AG04450 (cell line): ENCODE results near the gene C3AR1. TPM values are rescaled to one million over a fixed set of nuclear protein-coding genes. Genes with fewer than 3 reads are reported as not detected.
"Not testable (repeated sequence)": the region's sequence is repeated elsewhere in the genome, so short reads cannot be mapped to it uniquely, and the experiment has no call there.

Experiments
- CTCF ChIA-PET: fragments of 300-600, 350-600 bp; formaldehyde crosslinking; extraction: SDS; loops from one replicate; lab custom pipeline; 2022; ENCODE audit warnings: antibody characterized with exemption, inconsistent platforms; lab: Charles Lee
- POLR2A ChIA-PET: fragments of 350-600 bp; formaldehyde crosslinking; extraction: SDS; loops from one replicate; lab custom pipeline; 2021; ENCODE audit warnings: antibody characterized with exemption, inconsistent platforms; lab: Yijun Ruan, JAX
- DNase-seq: peaks from one replicate; pipeline ENCODE4 v3.0.0-alpha.2; 2011; ENCODE audit warnings: low read depth, low spot score
- H3K27ac ChIP-seq: one replicate; pipeline ENCODE4 v1.5.1; 2012; ENCODE audit warnings: low read depth, low read length, control low read depth
- H3K27me3 ChIP-seq: one replicate; pipeline ENCODE4 v1.6.0; 2012; ENCODE audit warnings: low read length; ENCODE audit not compliant: control insufficient read depth, insufficient read depth
- H3K4me3 ChIP-seq: 2 replicates; pipeline ENCODE4 v1.5.1; 2011; ENCODE audit warnings: mild to moderate bottlenecking, low read depth, low read length, control low read depth
- H3K9me3 ChIP-seq: 2 replicates; pipeline ENCODE4 v1.5.1; 2012; ENCODE audit warnings: low read length; ENCODE audit not compliant: control insufficient read depth, insufficient read depth
- polyA plus RNA-seq: library from polyadenylated mRNA; depleted of rRNA; stranded (reverse); fragments of >200 nt; gene quantifications from 2 replicates; pipeline ENCODE4 v1.2.3, GENCODE V29; 2011
- TF ChIP-seq, protein P1 (sequence below): IDR thresholded peaks from 2 replicates; pipeline ENCODE4 v1.5.1; 2011; ENCODE audit warnings: low read depth, low read length, control low read depth, inconsistent platforms

The C3AR1 gene
- polyA plus RNA-seq, 1 experiment: 0.71 TPM

DNA sequence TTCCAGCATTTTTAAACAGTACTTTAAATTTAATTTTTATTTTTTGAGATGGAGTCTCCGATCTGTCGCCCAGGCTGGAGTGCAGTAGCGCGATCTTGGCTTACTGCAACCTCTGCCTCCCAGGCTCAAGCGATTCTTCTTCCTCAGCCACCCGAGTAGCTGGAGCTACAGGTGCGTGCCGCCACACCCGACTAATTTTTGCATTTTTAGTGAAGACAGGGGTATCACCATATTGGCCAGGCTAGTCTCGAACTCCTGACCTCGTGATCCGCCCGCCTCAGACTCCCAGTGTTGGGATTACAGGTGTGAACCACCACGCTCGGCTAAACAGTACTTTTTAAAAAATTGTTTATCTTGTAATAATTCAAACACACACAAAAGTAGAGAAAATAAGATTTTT is 37.9 kb downstream of the C3AR1 start:
- Histone ChIP-seq H3K4me3 (no peak overlapping the region), H3K27me3 (no peaks in the 10 kb centered on the region), H3K9me3 (no peaks in the 10 kb centered on the region), H3K27ac (no peak overlapping the region)
- ChIA-PET POLR2A (no interaction called here), CTCF (interaction anchor here (1.2 to 2.0 kb wide), 4 partner anchors 18 to 95 kb away, joined by 3 to 12 read pairs (median 6); no protein-coding TSS in a partner anchor)
- TF ChIP-seq, protein P1, sequence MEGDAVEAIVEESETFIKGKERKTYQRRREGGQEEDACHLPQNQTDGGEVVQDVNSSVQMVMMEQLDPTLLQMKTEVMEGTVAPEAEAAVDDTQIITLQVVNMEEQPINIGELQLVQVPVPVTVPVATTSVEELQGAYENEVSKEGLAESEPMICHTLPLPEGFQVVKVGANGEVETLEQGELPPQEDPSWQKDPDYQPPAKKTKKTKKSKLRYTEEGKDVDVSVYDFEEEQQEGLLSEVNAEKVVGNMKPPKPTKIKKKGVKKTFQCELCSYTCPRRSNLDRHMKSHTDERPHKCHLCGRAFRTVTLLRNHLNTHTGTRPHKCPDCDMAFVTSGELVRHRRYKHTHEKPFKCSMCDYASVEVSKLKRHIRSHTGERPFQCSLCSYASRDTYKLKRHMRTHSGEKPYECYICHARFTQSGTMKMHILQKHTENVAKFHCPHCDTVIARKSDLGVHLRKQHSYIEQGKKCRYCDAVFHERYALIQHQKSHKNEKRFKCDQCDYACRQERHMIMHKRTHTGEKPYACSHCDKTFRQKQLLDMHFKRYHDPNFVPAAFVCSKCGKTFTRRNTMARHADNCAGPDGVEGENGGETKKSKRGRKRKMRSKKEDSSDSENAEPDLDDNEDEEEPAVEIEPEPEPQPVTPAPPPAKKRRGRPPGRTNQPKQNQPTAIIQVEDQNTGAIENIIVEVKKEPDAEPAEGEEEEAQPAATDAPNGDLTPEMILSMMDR: no peak
- DNase-seq: no peak

DNA sequence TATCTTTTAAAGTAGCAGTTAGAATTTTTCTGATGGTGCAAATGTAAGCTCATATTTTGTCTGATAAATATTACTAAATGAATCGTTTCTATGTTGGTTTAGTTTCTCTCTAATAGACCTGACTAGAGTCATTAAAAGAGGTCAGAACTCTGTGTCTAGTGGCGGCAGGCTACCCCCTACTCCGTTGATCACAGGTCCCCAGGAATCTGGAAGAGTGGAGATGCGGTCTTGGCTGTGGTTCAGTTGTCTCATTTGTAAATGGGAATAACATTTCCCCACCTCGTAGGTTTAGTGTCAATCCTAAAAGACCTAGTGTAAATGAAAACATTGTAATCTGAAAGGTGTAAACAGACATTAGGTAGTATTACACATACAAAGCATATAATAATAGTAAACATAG is 38.3 kb downstream of the C3AR1 start:
- Histone ChIP-seq H3K9me3 (no peaks in the 10 kb centered on the region), H3K27ac (no peak overlapping the region), H3K4me3 (no peak overlapping the region), H3K27me3 (no peaks in the 10 kb centered on the region)
- POLR2A ChIA-PET: interaction anchor here (0.8 to 1.2 kb wide), 2 partner anchors 11 to 55 kb away, joined by 4 to 8 read pairs; no protein-coding TSS in a partner anchor
- TF ChIP-seq, protein P1: no peak
- CTCF ChIA-PET: interaction anchor here (1.2 to 2.0 kb wide), 4 partner anchors 18 to 94 kb away, joined by 3 to 12 read pairs (median 6); no protein-coding TSS in a partner anchor
- no peak for DNase-seq

DNA sequence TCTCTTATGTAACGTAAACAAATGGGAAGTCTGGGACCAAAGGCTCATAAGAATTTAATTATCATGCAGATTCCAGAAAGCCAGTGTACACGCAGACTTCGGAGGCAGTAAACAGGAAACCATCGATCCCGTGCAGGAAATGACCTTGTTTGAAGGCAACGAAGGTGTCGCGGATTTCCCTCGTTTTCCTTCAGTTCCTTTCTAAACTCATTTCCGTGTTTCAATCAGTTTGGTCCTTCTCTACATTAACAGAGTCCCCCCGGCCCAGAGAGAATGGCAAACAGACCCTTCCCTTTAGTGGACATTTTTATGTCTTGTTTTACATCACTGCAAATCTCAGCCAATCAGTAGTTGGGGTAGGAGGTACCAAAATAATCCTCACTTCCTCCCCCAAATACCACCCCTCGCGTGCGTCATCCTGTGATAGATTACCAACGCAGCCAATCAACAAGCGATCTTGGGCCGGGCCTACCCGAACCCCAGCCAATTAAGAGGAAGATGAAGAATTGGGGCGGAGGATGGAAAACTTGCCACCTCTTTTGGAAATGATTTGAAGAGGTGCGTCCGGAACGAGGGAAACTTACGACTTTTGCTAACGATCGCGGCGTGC is 39.8 kb downstream of the C3AR1 start:
- POLR2A ChIA-PET: interaction anchor here (0.9 to 1.2 kb wide), 3 partner anchors 12 to 93 kb away, joined by 3 to 8 read pairs (median 4); no protein-coding TSS in a partner anchor
- TF ChIP-seq, protein P1: no peak
- peak; percentile 97 for DNase-seq
- Histone ChIP-seq H3K4me3 (peak overlapping the region; percentile 81), H3K27me3 (no peaks in the 10 kb centered on the region), H3K9me3 (no peaks in the 10 kb centered on the region), H3K27ac (peak overlapping the region; percentile 100)
- CTCF ChIA-PET: interaction anchor here (0.7 to 2.0 kb wide), 4 partner anchors 19 to 166 kb away, joined by 3 to 12 read pairs (median 6); no protein-coding TSS in a partner anchor

DNA sequence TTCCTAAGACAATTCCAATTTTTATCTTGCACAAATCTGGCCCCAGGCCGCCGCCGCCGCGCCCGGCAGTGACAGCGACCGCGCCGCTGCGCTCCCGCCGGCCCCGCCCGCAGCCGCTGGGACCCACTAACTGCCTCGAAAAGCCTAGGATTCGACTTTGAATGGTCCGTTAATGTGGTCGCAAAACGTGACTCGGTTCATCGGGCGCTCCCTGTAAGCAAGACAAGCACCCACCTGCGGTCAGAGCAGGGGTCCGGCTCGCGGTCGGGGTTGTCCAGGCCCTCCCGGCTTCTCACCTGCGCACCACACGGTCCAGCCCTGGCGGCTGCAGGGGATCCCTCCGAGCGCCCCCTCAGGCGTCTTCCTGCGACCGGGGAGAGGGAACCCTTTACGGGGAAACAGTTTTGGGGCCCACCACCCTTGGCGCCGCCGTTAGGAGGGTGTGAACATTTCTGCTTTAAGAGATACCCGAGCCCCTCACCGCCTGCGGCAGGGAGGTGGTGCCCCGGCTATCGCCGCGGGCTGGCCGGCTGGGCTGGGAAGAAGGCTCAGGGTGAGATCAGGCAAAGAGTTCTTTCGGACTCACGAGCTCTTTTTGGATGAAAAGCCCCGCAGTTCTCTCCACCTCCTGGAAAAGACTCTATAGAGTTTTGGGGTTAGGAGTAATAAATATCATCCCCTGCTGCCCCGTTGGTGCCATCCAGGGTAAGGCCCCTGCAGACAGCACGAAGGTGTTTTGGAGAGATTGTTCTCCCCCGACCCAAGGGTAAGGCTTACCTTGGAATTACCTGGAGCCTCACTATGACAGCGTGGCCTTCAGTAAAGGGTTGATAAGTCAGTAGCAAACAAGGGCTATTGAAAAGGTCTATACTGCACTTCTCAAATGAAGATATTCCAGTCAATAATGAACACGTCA is 47.2 kb downstream of the C3AR1 start:
- Histone ChIP-seq H3K27me3 (peaks cover 20% of the 10 kb centered on the region), H3K27ac (no peak overlapping the region), H3K4me3 (peak overlapping the region; percentile 46), H3K9me3 (no peaks in the 10 kb centered on the region; the same call in 1 of the 2 replicates)
- ChIA-PET POLR2A (no interaction called here), CTCF (no interaction called here)
- TF ChIP-seq, protein P1: no peak
- DNase-seq: no peak

DNA sequence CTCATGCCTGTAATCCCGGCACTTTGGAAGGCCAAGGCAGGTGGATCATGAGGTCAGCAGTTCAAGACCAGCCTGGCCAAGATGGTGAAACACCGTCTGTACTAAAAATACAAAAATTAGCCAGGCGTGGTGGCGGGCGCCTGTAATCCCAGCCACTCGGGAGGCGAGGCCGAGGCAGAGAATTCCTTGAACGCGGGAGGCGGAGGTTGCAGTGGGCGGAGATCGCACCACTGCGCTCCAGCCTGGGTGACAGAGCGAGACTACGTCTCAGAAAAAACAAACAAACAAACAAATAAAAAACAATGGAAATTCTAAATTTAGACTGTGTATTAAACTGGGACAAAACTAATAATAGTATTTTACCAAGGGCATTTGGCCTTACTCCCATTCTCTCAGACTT is 47.9 kb downstream of the C3AR1 start:
- peaks cover 20% of the 10 kb centered on the region for H3K27me3 ChIP-seq
- DNase-seq, POLR2A ChIA-PET, H3K9me3 ChIP-seq, CTCF ChIA-PET, H3K27ac ChIP-seq, H3K4me3 ChIP-seq: not testable (repeated sequence)
